ENCODE results near the gene DRC3.
A peak's percentile ranks its signal among the peaks of the same experiment; 100 is the strongest.

Gene DRC3

DNA sequence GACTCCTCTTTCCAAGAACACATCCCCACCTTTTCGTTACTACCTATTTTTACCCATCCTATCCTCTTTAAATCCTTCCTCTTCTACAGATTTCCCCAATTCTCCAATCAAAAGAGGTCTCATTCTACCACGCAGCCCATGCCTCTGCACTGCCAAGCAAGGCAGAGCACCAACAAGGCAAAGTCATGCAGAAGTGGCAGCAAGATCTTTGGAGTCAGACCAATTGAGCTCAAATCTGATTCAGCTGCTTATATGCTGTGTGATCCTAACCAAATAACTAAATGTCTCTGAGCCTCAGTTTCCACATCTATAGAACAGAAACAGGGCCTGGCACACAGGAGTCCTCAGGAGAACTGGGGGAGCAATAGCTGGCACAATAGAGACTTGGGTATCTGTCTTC is 41.5 kb upstream of the DRC3 start:
- H3K9me3 ChIP-seq (ENCODE audit: control insufficient read depth, low read length): no peaks in the 10 kb centered on the region
- no peak overlapping the region for H3K9ac ChIP-seq
- H3K4me3 ChIP-seq (ENCODE audit: low read depth, low read length): no peak overlapping the region
- TF ChIP-seq, protein P1, sequence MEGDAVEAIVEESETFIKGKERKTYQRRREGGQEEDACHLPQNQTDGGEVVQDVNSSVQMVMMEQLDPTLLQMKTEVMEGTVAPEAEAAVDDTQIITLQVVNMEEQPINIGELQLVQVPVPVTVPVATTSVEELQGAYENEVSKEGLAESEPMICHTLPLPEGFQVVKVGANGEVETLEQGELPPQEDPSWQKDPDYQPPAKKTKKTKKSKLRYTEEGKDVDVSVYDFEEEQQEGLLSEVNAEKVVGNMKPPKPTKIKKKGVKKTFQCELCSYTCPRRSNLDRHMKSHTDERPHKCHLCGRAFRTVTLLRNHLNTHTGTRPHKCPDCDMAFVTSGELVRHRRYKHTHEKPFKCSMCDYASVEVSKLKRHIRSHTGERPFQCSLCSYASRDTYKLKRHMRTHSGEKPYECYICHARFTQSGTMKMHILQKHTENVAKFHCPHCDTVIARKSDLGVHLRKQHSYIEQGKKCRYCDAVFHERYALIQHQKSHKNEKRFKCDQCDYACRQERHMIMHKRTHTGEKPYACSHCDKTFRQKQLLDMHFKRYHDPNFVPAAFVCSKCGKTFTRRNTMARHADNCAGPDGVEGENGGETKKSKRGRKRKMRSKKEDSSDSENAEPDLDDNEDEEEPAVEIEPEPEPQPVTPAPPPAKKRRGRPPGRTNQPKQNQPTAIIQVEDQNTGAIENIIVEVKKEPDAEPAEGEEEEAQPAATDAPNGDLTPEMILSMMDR (IDR thresholded peaks at IDR 0.05): no peak
- H3K4me2 ChIP-seq (ENCODE audit: low read length): no peak overlapping the region
- peaks cover 61% of the 10 kb centered on the region for H3K79me2 ChIP-seq
- H3K36me3 ChIP-seq (ENCODE audit: control insufficient read depth, insufficient read depth, low read length): no peaks in the 10 kb centered on the region
- H3K27me3 ChIP-seq (ENCODE audit: control insufficient read depth, insufficient read depth, low read length): no peaks in the 10 kb centered on the region
- H2AFZ ChIP-seq: no peak overlapping the region
- no peak overlapping the region for H3K27ac ChIP-seq
- peaks cover 28% of the 10 kb centered on the region for H3K4me1 ChIP-seq

DNA sequence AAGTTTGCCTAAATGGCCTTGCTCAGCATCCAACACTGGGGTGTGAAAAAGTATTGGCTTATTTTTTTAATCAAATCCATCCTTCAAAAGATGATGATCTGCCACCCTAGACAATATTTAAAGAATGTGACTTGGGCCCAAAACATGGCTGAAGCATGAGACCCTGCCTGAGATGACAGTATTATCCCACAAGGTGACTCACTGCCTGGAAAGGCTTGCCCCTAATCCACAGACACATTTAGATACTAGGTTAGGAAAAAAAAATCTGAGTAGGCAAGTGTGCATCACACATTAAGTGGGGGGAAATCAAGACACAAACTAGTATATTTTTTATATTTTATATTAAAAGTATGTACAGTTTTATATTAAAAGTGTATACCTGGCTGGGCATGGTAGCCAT is 38.9 kb upstream of the DRC3 start:
- Histone ChIP-seq H3K4me1 (peaks cover 42% of the 10 kb centered on the region), H3K9ac (no peak overlapping the region), H3K79me2 (peaks cover 48% of the 10 kb centered on the region), H3K27ac (no peak overlapping the region), H3K9me3 (ENCODE audit: control insufficient read depth, low read length) (no peaks in the 10 kb centered on the region), H3K27me3 (ENCODE audit: control insufficient read depth, insufficient read depth, low read length) (no peaks in the 10 kb centered on the region), H3K36me3 (ENCODE audit: control insufficient read depth, insufficient read depth, low read length) (no peaks in the 10 kb centered on the region), H3K4me2 (ENCODE audit: low read length) (no peak overlapping the region), H2AFZ (no peak overlapping the region), H3K4me3 (ENCODE audit: low read depth, low read length) (no peak overlapping the region)
- TF ChIP-seq, protein P1 (IDR thresholded peaks at IDR 0.05): no peak

DNA sequence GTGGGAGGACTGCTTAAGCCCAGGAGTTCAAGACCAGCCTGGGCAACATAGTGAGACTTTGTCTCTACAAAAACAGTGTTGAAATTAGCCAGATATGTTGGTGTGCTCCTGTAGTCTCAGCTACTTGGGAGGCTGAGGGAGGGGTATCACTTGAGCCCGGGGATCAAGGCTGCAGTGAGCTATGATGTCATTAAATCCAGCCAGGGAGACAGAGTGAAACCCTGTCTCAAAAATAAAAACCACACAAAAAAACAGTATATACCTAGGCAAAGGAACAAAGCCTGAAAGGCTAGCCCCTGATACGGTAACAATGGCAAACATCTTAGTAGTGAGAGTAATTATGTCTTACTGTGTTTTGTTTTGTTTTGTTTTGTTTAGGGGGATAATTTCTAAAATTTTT is 38.4 kb upstream of the DRC3 start:
- H3K27ac ChIP-seq: peak overlapping the region; percentile 47

DNA sequence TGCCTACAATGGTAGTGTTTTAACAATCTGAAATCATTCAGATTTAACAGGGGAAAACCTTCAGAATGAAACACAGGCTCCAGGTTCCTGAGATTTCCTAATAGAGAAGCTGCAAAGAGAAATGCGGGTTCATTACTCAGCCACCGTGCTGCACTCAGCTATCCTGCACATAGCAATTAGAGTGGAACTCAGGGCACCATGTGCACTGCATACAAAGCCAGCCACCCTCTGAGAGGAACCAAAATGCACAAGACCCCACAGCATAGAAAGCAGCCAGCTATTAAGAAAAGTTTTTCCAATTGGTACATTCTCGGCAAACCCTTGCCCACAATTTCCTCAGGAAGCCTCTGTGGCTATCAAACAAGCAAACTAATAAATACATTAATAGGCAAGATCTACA is 37.9 kb upstream of the DRC3 start:
- Histone ChIP-seq H3K79me2 (peaks cover 47% of the 10 kb centered on the region), H3K27me3 (ENCODE audit: control insufficient read depth, insufficient read depth, low read length) (no peaks in the 10 kb centered on the region), H3K9ac (no peak overlapping the region), H3K27ac (peak overlapping the region; percentile 47), H3K4me2 (ENCODE audit: low read length) (no peak overlapping the region), H3K36me3 (ENCODE audit: control insufficient read depth, insufficient read depth, low read length) (no peaks in the 10 kb centered on the region), H3K4me3 (ENCODE audit: low read depth, low read length) (no peak overlapping the region), H3K4me1 (peaks cover 40% of the 10 kb centered on the region), H3K9me3 (ENCODE audit: control insufficient read depth, low read length) (no peaks in the 10 kb centered on the region), H2AFZ (no peak overlapping the region)
- TF ChIP-seq, protein P1 (IDR thresholded peaks at IDR 0.05): no peak

More for the DNA sequence above, 38.4 kb upstream of the DRC3 start:
- Histone ChIP-seq H3K9ac (no peak overlapping the region), H3K27me3 (ENCODE audit: control insufficient read depth, insufficient read depth, low read length) (no peaks in the 10 kb centered on the region), H3K4me3 (ENCODE audit: low read depth, low read length) (no peak overlapping the region), H3K4me1 (peaks cover 42% of the 10 kb centered on the region), H3K36me3 (ENCODE audit: control insufficient read depth, insufficient read depth, low read length) (no peaks in the 10 kb centered on the region), H2AFZ (no peak overlapping the region), H3K9me3 (ENCODE audit: control insufficient read depth, low read length) (no peaks in the 10 kb centered on the region), H3K79me2 (peaks cover 48% of the 10 kb centered on the region), H3K4me2 (ENCODE audit: low read length) (no peak overlapping the region)
- TF ChIP-seq, protein P1 (IDR thresholded peaks at IDR 0.05): no peak

All from parathyroid adenoma (tissue), 2 donors.